ENCODE results near the gene SETDB1.
A peak's percentile ranks its signal among the peaks of the same experiment; 100 is the strongest.
"Not testable (repeated sequence)": the region's sequence is repeated elsewhere in the genome, so short reads cannot be mapped to it uniquely, and the experiment has no call there.

The SETDB1 gene

DNA sequence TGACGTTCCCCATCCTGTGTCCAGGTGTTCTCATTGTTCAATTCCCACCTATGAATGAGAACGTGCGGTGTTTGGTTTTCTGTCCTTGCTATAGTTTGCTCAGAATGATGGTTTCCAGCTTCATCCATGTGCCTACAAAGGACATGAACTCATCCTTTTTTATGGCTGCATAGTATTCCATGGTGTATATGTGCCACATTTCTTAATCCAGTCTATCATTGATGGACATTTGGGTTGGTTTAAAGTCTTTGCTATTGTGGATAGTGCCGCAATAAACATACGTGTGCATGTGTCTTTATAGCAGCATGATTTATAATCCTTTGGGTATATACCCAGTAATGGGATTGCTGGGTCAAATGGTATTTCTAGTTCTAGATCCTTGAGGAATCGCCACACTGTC is 2.6 kb downstream of the SETDB1 start:
- DNase-seq (ENCODE audit: low read depth in 1 of 2, low spot score in 1 of 2): not testable (repeated sequence)

DNA sequence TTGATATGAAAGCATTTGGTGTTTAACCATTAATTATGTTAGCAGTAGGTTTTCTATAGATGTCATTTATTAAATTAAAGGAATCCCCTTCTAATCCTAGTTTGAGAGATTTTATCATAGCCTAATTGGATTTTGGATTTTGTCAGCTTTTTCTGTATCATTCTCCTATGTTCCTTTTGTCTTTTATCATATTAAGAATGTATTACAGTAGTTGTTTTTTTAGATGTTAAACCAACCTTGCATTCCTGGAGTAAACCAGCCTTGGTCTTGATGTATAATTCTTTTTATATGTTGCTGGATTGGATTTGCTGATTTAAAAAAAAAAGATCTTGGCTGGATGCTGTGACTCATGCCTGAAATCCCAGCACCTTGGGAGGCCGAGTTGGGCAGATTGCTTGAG is 5.6 kb downstream of the SETDB1 start:
- no peak for DNase-seq (ENCODE audit: low read depth in 1 of 2, low spot score in 1 of 2)

DNA sequence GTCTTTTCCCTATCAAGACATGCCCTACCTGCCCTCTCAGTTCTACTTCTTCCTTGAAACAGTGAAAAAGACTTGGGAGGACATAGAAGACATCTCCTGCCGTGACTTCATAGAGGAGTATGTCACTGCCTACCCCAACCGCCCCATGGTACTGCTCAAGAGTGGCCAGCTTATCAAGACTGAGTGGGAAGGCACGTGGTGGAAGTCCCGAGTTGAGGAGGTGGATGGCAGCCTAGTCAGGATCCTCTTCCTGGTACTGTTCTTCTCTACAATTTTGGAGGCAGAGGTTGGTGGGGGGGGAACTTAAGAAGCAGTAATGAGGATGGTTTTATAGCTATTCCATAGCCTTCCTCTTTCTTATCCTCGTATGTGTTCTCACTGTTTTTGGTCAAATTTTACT is 18.7 kb downstream of the SETDB1 start:
- no peak for DNase-seq (ENCODE audit: low read depth in 1 of 2, low spot score in 1 of 2)

DNA sequence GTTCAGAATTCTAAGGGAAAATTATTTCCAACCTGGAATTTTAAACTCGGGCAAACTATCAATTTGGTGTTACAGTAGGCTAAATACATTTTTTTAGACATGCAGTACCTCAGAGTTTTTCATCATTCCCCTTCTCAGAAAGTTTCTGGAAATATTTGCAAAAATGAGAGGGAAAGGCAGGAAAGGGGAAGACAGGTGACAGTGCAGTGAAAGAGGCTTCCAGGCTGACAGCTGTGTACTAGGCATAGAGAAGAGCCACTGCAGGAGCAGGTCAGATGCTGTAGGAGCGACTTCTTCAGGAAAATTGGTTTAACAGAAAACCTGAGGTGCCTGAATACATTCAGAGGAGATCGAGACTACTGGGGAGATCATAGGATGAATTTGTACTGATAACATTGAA is 28.5 kb downstream of the SETDB1 start:
- DNase-seq (ENCODE audit: low read depth in 1 of 2, low spot score in 1 of 2): no peak

DNA sequence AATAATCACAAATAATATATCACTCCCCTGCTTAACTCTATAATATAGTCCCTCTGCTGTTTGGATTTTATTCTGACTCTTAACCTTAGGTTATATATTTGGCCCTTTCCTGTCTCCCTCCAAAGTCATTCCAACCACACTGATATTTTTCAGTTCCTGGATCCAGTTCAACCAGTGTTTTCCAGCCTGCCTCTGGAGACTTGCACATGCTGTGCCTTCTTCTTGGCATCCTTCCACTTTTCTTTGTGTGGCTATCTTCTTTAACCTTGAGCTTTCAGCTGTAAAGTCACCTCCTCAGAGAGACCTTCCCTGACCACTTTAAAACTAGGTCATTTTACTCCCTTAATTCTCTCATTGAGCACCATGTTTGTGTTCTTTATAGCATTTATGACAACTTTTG is 29.1 kb downstream of the SETDB1 start:
- no peak for DNase-seq (ENCODE audit: low read depth in 1 of 2, low spot score in 1 of 2)

DNA sequence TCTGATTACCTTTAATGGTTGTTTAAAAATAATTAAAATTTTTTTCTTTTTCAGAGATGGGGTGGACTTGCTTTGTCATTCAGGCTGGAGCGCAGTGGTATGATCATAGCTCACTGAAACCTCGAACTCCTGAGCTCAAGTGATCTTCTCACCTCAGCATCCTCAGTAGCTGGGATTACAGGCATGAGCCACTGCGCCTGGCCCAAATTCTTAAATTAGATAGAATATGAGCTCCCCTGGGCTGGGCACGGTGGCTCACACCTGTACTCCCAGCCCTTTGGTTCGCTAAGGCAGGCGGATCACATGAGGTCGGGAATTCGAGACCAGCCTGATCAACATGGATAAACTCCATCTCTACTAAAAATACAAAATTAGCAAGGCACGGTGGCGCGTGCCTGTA is 31.5 kb downstream of the SETDB1 start:
- no peak for DNase-seq (ENCODE audit: low read depth in 1 of 2, low spot score in 1 of 2)

DNA sequence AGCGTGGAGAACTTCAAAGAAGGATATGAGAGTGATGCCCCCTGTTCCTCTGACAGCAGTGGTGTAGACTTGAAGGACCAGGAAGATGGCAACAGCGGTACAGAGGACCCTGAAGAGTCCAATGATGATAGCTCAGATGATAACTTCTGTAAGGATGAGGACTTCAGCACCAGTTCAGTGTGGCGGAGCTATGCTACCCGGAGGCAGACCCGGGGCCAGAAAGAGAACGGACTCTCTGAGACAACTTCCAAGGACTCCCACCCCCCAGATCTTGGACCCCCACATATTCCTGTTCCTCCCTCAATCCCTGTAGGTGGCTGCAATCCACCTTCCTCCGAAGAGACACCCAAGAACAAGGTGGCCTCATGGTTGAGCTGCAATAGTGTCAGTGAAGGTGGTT is 34.5 kb downstream of the SETDB1 start:
- DNase-seq (ENCODE audit: low read depth in 1 of 2, low spot score in 1 of 2): no peak

DNA sequence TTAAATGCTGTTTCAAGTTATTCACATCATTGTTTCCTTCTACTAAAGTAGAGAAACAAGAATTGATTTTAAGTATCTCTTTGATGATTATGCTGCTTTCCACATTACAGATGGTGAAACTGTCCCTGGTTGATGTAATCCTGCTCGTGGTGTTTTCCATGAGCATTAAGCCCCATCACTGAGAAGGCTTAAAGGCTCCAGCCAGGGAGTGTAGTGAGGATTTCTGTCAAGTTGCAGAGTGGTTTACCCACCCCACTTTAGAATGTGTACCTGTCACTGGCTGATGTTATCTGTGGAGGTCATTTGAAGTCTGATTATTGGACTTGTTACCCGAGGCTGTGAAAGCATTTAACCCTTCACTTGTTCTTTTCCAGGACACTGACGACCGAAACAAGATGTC is 35.6 kb downstream of the SETDB1 start:
- no peak for DNase-seq (ENCODE audit: low read depth in 1 of 2, low spot score in 1 of 2)

DNA sequence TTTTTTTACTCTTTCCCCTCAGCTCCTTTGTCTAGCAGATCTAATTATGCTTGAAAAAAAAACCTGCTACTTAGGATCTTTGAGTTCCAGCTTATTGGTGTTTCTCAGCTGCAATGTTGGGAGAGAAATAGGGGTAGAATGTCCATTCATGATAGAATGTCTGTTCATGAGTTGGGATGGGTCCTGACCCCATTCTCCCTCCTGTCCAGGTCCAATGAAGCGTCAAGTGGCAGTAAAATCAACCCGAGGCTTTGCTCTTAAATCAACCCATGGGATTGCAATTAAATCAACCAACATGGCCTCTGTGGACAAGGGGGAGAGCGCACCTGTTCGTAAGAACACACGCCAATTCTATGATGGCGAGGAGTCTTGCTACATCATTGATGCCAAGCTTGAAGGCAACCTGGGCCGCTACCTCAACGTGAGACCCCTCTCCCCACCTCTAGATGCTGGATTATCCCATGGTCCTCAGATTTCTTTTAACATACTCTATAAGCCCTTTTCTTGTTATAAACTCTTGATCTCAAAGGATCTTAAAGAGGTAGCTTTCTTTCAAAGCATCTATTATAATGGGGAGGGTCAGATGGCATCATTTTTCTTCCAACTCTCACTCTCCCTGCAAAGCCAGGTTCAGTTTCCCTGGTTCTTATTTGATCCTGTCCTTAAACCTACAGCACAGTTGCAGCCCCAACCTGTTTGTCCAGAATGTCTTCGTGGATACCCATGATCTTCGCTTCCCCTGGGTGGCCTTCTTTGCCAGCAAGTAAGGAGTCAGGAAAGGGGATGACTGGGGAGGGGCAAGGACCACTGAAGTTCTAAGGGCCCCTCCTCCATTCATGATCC is 37.4 kb downstream of the SETDB1 start:
- no peak for DNase-seq (ENCODE audit: low read depth in 1 of 2, low spot score in 1 of 2)

DNA sequence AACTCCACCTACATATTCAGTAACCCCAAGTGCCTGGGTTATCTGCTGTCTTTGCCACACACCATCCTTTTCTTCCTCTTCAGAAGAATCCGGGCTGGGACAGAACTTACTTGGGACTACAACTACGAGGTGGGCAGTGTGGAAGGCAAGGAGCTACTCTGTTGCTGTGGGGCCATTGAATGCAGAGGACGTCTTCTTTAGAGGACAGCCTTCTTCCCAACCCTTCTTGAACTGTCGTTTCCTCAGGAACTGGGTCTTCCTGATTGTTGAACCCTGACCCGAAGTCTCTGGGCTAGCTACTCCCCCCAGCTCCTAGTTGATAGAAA is 38.0 kb downstream of the SETDB1 start:
- no peak for DNase-seq (ENCODE audit: low read depth in 1 of 2, low spot score in 1 of 2)

DNA sequence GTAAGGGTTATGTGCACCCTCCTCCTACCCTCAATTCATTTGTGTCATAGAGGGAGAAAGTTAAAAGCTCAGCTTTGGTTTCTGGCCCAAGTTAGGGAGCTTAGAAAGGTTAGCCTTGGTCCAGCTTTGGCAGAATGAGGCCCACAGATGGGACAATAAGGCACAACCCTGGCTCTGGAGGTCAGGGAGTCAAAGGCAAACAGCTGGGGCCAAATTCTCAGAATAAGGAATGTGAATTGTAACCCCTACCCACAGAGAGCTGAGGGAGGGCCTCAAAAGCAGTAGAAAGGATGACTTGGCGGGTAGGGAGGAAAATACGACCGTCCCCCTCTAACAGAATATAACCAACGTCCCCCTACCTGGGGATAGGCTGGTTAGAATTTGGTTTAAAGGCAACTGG is 39.4 kb downstream of the SETDB1 start:
- no peak for DNase-seq (ENCODE audit: low read depth in 1 of 2, low spot score in 1 of 2)

DNA sequence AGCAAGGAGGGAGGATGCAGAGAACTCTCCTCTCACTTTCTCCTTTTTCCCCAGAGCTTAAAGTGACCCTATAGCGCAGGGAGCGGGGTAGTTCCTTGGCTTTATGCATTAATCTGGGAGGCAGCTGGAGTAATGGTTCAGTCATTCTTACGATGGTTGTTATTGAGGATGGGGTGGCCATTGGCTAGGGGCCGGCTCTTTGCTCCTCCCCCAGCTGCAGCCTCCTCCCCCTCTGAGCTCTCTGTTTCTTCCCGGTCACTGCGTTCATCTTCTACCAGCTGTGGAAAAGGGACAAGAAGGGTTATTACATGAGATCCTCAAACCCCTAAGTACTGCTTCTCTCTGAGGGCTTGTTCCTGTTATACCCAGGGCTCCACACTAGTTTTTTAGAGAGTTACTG is 39.8 kb downstream of the SETDB1 start:
- no peak for DNase-seq (ENCODE audit: low read depth in 1 of 2, low spot score in 1 of 2)

DNA sequence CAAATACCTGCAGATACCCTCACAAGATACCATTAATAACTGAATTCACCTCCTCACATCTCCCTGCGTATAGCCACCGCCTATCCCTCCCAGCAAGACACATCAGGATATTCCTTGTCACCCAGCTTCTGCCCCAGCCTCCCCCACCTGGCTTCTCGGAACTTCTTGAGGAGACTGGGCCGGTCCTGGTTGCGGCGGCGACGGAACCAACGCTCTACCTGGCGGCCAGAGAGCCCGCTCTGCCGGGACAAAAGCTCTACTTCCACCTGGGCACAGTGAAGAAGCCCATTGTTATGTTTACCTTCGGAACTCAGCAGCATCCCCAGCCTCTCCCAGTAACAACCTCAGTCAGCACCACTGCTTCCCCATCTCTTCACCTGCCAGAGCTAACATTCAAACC is 41.8 kb downstream of the SETDB1 start:
- no peak for DNase-seq (ENCODE audit: low read depth in 1 of 2, low spot score in 1 of 2)

DNA sequence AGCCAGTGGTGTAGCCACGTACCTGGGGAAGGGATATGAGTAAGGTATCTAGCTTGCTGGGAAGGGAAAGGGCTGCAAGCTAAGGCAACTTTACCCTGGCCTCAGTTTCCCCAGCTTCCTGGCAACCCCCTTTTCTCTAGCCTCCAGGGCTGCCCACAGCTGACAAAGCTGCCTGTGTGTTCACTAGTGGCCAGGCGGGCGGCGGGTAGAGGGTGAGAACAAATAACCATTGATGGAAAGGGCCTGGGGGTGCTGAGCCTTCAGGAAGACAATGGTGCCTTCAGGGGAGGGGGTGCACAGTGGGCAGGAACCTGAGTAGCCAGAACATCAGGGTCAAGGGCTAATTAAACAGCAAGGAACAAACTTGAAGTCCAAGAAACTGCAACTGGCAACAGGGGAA is 42.3 kb downstream of the SETDB1 start:
- no peak for DNase-seq (ENCODE audit: low read depth in 1 of 2, low spot score in 1 of 2)

DNA sequence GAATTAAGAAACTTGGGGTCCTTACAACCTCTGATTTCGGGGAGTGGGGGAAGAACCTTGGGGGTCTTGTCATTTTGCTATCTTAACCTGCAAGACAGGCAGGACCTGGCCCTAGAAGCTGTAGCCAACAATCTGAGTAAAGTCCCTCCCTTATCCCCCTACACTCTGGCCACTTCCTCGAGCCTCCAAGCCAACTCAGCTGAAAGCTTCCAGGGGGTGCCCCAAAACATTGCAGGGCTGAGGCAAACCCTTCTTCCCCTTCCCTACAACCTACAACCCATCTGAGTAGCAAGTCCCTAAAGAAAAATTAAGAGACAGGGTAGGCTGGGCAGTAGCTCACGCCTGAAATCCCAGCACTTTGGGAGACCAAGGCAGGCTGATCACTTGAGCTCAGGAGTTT is 43.5 kb downstream of the SETDB1 start:
- no peak for DNase-seq (ENCODE audit: low read depth in 1 of 2, low spot score in 1 of 2)

DNA sequence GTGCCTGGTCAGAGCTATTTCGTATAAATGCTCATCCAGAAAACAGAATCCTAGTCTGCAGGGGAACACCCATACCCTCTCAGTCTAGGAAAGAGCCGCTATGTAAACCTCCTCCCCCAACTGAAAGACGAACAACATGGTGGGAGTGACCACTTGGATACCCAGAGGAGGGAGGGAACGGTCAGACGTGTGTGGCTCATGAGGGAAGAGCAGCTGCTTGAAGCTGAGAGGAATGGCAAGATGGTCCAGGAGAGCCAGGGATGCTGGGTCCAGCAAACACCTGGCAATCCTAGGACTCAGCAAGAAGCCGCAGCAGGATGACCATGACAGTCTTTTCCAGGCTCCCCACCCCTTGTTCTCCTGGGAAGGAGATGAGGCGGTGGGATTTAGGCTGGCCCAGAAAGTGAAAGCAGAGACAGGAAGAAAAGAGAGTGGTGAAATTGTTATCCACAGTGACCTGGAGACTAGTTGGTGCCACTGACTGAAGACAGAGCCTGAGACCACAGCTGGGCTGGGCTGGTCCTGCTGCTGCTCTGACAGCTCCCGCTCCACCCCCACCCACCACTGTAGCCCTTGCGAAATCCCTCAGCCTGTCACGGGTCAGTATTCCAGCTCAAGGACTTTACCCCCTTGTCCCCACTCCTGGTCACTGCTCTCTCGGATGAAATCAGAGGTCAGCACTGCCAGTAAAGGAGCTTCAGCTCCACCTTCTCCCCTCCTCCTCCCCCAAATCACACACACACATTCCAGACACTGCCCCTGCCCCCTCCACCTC is 44.8 kb downstream of the SETDB1 start:
- no peak for DNase-seq (ENCODE audit: low read depth in 1 of 2, low spot score in 1 of 2)

DNA sequence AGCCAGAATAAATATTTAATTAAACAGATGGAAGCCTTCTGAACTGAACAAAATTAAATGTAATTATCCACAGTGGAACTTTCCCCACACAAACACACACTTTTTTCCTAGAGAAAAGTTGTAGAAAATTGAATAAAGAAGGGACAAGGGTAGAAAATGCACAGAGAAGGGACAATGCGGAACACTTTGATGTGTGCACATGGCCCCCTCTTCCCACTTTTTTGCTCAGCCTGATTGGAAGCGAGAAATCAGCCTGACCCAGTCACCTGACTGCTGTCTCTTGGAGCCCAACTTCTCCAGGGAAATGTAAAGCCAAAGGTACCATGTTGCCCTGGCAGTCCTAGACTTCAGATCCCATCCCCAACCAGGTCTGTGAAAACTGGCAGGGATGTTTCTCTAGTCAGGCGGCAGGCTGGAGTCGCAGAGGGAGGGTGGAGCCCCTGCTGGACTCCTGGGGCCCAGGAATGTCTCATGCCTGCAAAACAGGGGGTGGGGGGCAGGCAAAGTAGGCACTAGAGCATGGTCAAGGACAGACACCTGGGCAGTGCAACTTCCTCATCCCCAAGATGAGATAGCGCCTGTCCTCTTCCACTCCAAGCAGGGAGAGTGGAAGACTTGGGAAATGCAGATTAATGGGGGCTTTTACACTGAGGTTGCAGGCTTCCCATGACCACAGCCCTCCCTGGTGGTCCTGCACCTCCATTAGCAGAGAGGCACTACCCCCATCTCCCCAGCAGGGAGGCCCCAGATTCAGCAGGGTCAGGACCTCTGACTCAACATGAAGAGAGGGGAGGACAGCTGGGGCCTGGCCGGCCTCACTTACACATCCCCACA is 45.6 kb downstream of the SETDB1 start:
- no peak for DNase-seq (ENCODE audit: low read depth in 1 of 2, low spot score in 1 of 2)

DNA sequence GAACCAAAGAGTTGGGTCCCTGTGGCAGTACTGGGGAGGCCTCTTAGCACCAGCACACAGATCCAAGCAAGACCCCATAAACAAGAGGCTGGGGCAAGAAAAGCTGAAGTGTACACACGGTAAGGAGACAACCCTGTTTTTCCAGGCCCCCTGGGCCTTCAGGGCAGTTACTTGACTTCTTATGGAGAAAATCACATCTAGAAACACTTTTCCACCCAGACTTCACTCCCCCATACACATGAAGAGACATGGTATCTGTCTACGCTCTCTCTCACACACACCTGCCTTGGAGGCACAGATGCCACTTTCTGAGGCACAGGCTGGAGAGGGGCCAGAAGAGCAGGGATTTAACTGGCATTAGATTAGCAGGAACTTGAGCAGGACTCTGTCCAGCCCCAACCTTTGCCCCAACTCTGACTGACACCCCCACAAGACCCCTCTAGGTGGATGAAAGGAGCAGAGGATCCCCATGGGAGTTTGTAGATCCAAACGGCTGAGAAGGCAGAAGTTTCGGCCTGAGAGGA is 46.3 kb downstream of the SETDB1 start:
- DNase-seq (ENCODE audit: low read depth in 1 of 2, low spot score in 1 of 2): no peak

DNA sequence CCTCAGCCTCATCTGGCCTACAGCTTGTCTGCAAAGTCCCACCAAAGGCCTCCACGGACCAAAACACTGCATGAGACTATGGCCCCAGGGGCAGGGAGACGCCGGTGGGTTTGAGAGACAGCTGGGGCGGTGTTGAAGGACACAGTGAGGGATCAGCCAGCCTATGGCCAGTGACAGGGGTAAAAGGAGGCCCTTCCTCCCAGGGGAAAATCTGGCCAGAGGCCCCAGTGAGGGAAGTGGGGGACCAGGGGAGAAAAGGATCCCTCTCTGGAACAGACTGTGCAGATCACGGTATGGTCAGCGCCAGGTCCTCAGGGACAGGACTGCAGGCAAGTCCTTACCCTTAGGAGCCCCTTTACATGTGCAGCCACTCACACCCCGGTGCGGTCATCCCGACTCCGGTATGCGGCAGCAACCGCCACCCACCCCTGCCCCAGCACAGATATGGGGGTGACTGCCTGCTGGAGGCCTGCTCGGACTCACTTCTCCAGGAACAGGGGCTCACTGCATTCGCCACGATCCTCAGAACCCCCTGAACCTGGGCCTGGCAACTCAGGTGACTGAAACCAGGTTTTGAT is 47.2 kb downstream of the SETDB1 start:
- DNase-seq (ENCODE audit: low read depth in 1 of 2, low spot score in 1 of 2): no peak

DNA sequence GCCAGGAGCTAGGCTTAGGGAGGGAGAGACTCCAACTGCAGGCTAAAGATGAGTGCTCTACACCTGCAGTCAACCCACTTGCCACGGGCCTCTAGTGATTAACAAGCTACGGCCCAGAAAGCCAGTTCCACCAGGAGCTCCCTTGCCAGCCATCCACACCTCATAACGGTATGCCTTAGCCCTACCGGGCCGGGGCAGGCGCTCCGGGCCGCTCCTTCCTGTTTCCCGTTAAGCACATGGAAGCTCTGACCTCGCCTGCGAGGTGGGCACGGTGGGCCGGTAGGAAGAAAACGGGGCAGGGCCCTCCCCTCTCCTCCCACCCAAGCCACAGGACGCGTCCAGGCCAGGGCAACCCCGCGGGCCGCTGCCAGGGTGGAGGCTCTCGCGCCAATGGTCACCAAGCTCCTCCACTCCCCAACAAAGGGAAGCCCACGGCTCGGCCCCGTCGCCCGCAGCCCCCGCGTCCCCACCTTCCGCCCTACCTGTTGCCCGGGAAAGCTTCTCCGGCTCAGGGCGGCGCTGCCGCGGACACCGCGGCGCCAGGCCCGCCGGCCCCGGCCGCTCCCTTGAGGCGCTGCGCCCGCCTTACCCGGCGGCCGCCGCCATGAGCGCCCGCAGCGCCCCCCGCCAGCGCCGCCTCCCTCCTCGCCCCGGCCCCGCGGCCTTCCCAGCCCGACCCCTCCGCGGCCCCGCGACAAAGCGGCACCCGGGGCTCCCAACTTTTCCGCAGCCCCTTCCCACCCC is 47.8 kb downstream of the SETDB1 start:
- DNase-seq (ENCODE audit: low read depth in 1 of 2, low spot score in 1 of 2): peak in 1 of 2 donors; percentile 24
